Measurements from ENCODE around the gene CLASP1.

Gene CLASP1

DNA sequence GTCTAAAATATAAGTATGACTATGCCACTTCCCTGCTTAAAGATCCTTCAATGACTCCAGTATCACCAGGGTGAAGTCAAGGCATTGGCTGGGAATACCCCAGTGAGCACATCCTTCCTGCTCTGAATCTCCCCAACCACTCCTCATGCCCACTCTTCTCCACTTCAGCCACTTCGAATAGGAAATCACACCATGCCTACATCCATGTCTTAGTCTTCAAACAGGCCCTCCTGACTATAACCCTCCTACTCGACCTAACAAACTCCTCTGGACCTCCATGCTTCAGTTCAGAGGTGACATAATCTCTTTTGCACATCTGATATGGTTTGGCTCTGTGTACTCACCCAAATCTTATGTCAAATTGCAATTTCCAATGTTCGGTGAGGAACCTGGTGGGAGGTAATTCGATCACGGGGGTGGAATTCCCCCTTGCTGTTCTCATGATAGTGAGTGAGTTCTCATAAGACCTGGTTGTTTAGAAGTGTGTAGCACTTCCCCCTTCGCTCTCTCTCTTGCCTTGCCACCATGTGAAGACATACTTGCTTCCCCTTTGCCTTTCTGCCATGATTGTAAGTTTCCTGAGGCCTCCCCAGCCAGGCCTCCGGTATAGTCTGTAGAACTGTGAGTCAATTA lies 276.4 kb downstream of the CLASP1 start:
- no peak for DNase-seq (ENCODE audit: low read depth)

DNA sequence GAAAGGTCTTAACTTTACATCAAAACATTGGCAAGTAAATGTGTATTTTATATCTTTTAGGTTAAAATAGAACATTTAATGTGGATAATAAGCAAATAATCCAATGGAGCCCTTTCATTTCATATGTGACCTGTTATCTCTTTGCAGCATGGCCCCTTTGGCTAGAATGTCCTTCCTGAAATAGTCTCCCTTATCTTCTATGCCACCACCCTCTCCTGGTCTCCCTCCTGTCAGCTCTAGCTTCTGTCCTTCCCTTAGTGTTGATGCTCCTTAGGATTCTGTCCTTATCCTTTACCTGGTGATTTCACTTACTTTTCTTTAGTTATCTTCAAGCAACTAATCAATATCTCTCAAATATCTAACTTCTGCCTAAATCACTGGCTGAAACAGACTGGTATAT lies 277.2 kb downstream of the CLASP1 start:
- no peak for DNase-seq (ENCODE audit: low read depth)

DNA sequence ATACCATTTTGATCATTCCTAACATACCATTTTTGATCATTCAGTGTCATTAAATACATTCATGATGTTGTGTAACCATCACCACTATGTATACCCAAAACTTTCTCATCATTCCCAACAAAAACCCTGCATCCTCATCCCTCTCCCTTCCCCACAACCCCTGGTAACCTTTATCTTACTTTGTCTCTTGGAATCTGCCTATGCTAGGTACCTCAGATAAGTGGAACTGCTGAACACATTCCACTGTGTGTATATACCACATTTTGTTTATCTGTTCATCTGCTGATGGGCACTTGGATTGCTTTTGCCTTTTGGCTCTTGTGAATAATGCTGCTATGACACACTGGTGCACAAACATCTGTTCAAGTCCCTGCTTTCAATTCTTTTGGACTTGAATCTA lies 280.4 kb downstream of the CLASP1 start:
- DNase-seq (ENCODE audit: low read depth), result no peak

GRCh38 chr2:121368155-121368554 lies 281.1 kb downstream of the CLASP1 start:
- no peak for DNase-seq (ENCODE audit: low read depth)

GRCh38 chr2:121367246-121367900 lies 281.9 kb downstream of the CLASP1 start:
- DNase-seq (ENCODE audit: low read depth), result no peak

- no peak for DNase-seq (ENCODE audit: low read depth)
Measured at GRCh38 chr2:121366040-121366439, 283.2 kb downstream of the CLASP1 start.

- no peak for DNase-seq (ENCODE audit: low read depth)
Measured at GRCh38 chr2:121365061-121365460, 284.2 kb downstream of the CLASP1 start.

DNA sequence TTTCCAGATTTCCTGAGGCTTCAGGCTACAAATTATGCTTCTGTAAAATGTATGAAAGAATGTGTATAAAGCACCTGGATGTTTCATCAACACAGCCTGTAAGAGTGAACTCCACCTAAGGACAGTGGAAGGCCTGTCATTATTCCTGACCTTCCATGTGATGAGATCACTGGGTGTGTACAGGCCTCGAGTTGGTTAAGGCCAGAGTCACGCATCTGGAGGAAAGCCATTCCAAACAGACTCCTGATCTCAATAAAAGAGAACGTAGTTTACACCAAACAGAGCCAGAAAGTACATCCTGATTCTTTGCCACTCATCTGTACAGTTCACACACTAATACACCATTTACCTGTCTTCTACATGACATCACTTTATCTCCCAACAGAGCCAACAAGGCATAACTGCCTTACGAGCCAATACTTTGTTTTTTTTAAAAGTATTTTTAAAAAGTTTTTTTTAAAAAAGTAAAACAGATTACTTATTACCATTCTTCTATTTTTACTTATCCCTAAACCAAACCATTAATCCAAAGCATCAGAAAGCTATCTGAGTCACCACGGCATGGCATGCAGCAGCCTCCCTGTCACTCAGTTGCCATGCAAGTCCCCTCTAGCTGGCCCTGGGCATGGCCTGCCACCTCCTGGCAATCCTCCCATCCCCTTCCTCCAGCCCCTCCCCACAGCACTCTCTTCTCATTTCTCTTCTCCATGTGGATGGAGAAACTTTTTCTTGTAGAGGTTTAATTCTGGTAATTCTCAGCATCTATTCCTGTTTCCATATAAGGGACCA lies 285.4 kb downstream of the CLASP1 start:
- DNase-seq (ENCODE audit: low read depth), result no peak

GRCh38 chr2:121362774-121363173 lies 286.5 kb downstream of the CLASP1 start:
- DNase-seq (ENCODE audit: low read depth), result no peak

DNA sequence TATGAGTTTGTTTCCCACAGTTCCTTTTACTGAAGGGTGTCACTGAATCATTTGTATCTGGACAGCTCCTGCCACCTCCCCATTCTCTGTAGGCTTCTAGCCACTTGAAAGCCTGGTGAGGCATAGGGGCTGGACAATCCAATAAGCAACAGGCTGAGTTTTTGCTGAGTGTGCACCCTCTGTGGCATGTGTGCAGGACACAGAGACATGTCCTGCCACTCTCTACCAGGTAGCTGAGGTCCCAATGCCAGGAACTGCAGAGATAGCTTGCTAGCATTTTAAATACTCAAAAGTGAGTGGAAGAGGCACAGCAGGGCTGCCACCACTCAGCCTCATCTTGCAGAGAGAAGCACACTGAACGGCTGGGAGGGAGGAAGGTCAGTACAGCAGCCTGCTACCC lies 287.0 kb downstream of the CLASP1 start:
- no peak for DNase-seq (ENCODE audit: low read depth)

GRCh38 chr2:121360566-121361300 lies 288.5 kb downstream of the CLASP1 start:
- no peak for DNase-seq (ENCODE audit: low read depth)

DNA sequence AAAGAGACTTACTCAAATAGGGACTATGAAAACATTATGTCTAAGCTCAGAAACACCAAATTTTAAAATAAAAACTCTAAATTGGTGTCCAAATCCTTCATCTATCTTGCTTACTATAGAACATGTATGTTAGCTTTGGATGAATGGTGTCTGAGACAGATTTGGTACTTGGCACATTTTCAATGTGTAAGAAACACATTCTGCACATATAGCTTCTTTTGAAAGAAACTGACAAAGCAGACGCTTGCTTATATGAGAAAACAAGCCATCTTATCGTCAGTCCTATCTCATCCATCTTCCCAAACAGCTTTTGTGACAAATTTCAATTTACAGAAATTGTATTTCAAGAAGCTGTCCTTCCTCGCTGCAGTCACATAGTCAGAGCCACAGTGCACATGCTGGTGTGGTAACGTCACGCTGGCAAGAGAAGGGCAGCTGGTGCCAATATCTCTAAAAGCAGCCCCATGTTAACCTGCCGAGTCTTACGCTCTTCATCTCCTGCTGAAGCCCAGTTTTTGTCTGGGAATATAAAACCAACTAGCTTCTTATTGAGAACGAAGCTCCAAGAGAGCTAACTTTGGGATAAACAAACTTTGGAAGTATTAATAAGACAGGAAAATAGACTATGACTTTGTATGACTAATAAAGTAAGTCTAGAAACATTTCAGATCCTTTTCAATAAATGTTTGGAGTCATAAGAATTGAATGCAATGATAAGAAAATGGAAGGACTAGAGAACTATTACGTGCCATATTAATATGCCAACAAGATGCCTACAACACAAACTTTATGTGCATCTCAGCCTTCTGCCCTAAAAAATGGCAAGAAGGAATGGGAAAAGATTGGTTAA lies 289.3 kb downstream of the CLASP1 start:
- DNase-seq (ENCODE audit: low read depth), result no peak

DNA sequence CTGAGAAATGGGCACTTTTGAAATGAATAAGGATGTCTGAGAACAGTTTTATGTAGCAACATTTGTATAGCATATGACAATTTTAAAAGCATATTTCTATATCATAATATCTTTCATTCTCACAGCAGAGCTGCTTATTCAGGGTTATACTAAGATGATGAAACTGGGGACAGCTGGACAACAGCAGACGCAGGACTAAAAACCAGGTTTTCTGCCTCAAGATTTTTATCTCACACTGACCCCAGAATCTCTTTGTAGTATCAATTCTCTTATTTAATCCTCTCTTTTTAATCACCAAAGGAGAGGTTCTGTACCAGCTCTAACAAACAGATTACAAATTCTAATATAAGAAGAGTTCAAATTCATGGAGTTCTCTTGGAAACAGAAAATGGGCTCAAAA lies 290.1 kb downstream of the CLASP1 start:
- no peak for DNase-seq (ENCODE audit: low read depth)

- DNase-seq (ENCODE audit: low read depth), result no peak
Measured at GRCh38 chr2:121358291-121358690, 291.0 kb downstream of the CLASP1 start.

- no peak for DNase-seq (ENCODE audit: low read depth)
Measured at GRCh38 chr2:121356058-121356640, 293.1 kb downstream of the CLASP1 start.

- no peak for DNase-seq (ENCODE audit: low read depth)
Measured at GRCh38 chr2:121355488-121355887, 293.8 kb downstream of the CLASP1 start.

GRCh38 chr2:121351521-121352318 lies 297.5 kb downstream of the CLASP1 start:
- DNase-seq (ENCODE audit: low read depth), result no peak

DNA sequence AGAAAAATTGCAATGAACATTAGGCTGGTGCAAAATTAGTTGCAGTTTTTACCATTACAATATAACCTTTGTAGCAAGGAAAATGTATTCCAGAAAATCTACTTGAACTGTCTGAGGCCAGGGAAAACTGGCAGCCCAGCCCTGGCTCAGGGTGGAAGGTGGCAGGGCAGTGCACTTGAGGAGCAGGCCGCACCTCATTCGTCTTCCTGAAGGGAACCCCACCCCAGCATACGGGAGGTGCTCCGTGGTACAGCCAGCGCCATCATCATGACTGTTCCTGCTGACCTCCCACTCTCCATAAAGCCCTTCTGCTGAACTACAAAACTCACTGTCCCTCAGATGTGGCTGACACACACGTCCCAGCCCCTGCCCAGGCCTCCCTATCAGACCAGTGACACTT lies 298.4 kb downstream of the CLASP1 start:
- no peak for DNase-seq (ENCODE audit: low read depth)

DNA sequence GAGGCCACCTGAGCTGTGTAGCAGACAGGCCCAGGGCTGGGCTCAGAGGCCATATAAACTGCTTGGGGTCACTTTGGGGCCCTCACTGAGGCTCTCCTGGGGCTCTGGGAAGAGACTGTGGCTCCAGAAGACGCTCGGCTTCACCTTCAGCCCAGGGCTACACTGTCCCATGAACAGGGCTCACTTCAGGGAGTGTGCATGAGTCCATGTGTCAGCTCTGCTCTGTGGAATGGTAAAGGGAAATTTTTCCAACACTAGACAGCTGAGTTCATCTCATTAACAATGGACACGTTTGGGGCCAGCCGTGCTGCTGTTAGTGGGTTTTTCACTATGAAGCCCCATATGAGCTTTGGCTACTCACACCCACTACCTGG lies 298.9 kb downstream of the CLASP1 start:
- DNase-seq (ENCODE audit: low read depth), result no peak

- DNase-seq (ENCODE audit: low read depth), result no peak
Measured at GRCh38 chr2:121349721-121350401, 299.4 kb downstream of the CLASP1 start.

Data from activated T-cell treated with anti-CD3 and anti-CD28 coated beads for 48 hours (primary cell).